OCI-LY7 (cell line): Measurements from ENCODE around the gene TAGLN3.

ENCODE experiments used
- EZH2phosphoT487 ChIP-seq: fragments of 200-600 bp; sonication (generic); IDR thresholded peaks from 2 replicates; pipeline ENCODE4 v1.6.1; 2018; ENCODE audit warnings: low read depth, borderline replicate concordance, mild to moderate bottlenecking, mixed run types, antibody characterized with exemption, low read length, moderate library complexity, mixed read lengths
- TF ChIP-seq, protein P1 (sequence below): fragments of 200-600 bp; sonication (generic); conservative IDR thresholded peaks from 2 replicates; pipeline ENCODE4 v1.5.1; 2014; ENCODE audit warnings: mild to moderate bottlenecking, antibody characterized with exemption, low read length, moderate library complexity, mixed read lengths

DNA sequence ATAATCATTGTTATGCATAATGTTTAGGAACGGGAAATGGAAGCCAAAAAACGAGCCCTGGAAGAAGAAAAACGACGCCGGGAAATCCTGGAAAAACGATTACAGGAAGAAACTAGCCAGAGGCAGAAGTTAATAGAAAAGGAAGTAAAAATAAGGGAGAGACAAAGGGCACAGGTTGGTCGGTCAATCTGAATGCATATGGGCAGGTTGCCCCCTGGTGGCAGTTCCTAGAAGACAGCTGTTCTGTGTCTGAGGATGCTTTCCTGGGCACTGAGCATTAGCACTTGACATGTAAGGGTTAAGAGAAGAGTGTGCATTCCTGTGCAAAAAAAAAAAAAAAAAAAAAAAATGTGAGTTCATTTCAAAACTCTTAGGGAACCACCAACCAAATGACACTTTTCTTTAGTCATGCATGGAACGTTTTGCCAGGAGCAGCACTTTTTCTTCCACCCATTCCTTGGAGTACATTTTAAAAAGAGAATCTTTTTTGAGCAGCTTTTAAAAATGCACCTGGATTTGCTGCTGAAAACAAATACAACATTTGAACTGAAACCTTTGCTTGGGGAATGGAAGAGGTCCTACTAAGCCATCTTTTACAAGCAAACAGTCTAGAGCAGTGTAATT is 31.0 kb upstream of the TAGLN3 start:
- TF ChIP-seq, protein P1, sequence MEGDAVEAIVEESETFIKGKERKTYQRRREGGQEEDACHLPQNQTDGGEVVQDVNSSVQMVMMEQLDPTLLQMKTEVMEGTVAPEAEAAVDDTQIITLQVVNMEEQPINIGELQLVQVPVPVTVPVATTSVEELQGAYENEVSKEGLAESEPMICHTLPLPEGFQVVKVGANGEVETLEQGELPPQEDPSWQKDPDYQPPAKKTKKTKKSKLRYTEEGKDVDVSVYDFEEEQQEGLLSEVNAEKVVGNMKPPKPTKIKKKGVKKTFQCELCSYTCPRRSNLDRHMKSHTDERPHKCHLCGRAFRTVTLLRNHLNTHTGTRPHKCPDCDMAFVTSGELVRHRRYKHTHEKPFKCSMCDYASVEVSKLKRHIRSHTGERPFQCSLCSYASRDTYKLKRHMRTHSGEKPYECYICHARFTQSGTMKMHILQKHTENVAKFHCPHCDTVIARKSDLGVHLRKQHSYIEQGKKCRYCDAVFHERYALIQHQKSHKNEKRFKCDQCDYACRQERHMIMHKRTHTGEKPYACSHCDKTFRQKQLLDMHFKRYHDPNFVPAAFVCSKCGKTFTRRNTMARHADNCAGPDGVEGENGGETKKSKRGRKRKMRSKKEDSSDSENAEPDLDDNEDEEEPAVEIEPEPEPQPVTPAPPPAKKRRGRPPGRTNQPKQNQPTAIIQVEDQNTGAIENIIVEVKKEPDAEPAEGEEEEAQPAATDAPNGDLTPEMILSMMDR = peak; percentile 93
- no peak for TF ChIP-seq EZH2phosphoT487
